GM21390 (cell line): ENCODE measurements around the gene ADAM30.

Experiments
- ATAC-seq: cut with Tn5 transposase; IDR thresholded peaks from one replicate; pipeline ENCODE4 v1.9.1; 2021; ENCODE audit not compliant: unreplicated experiment

Gene ADAM30

DNA sequence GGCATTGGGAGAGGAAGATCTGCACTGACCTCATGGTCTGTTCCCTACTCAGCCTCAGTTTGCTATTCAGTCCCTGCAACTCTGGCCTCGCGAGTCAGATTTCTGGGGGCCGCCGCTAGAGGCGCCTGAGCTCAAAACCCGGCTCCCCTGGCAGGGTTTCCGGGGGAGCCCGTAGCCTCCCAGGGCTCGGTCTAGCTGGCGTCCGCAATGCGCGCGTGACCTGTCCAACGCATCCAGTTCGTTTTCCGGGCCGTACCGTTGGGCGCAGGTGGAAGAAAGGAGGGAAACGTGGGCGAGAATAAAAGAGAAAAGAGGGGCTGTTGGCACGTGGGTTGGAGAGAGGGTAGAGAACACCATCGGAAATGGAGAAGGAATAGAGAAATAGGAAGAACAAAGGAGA, at the start of gene ADAM30:
Gene ADAM30, minus strand, starts transcription at position 213 of the 400 bp plus-strand sequence. Its CDS starts 179 bp downstream, at position 34.
- ATAC-seq: no peak

DNA sequence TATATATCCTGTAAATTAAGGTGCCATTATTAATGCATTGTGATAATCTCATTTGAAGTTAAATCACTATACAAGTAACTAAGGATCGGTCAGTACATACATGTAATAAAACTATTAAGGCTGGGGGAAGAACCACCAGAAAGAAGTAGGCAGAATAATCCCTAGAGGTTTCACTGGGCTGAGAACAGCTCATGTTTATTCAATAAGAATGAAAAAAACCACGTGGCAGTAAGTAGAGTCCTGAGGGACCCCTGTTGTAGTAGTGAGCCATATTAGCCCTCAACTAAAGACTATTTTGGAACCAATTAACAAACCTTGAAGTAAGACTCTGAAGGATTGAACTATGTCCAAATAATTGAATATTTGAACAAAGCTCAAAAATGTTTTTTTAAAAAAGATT, 46.9 kb upstream of the ADAM30 start:
- no peak for ATAC-seq

DNA sequence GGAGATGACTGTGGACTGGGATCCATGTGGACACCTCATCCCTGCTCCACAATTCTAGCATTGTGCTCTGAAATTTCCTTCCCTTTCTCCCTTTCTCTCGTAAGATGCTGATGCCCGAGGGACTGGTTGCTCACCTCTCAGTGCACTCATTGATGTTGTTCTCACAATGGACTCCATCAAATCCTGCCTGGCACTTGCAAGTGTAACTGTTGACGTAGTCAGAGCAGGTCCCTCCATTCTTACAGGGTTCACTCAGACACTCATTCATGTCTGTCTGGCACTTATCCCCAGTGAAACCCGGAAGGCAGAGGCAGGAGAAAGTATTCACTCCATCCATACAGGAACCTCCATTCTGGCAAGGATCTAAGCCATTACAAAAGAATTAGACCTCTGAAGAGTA, 45.1 kb upstream of the ADAM30 start:
- no peak for ATAC-seq

DNA sequence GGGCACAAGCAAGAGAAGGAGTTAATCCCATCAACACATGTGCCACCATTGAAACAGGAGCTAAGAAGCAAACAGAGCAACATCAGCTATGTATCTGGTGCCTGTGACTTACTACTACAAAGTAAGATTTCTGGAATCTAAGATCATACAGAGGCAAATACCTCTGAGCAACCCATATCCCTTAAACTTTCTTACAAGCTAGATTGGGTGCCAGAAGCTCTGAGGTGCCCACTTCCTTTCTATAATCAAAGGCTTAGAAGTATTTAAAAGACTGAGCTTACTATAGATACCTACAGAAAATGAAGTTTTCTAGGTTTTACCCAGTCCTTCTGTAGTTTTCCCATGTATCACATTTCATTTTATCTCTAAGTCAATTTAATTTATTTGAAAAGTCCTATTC, 44.4 kb upstream of the ADAM30 start:
- ATAC-seq: no peak

DNA sequence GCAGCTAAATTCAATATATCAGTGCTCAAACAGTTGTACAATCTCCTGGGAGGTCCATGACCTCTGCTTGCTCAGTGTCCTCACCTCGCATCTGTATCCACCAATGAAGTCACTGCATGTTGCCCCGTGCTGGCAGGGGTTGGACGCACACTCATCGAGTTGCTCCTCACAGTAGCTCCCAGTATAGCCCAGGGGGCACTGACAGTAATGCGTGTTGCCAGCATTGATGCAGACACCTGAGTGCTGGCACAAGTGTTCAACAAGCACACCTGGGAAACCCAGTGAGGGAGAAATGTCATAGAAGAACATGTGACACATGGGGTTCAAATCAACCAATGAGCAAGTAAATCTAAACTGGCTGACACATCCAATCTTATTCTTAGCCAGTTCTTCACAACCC, 40.9 kb upstream of the ADAM30 start:
- no peak for ATAC-seq

DNA sequence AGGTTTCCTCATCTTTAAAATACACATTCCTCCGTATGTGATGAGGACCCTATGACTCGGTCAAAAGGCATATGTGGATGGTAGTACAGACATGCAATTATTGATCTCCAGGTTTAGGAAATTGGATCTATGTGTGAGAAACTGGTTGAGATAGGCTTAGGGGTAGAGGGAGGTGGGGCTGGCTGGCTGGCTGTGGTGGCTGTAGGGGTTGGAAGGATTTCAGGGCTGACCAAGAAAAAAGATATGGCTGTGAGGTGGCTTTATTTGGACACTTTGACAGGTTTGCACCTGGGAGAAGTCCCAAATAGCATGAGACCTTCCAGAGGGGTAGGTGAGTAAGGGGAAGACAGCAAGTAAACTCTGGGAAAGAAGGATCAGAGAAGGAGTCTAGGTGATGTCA, 39.6 kb upstream of the ADAM30 start:
- ATAC-seq: no peak

DNA sequence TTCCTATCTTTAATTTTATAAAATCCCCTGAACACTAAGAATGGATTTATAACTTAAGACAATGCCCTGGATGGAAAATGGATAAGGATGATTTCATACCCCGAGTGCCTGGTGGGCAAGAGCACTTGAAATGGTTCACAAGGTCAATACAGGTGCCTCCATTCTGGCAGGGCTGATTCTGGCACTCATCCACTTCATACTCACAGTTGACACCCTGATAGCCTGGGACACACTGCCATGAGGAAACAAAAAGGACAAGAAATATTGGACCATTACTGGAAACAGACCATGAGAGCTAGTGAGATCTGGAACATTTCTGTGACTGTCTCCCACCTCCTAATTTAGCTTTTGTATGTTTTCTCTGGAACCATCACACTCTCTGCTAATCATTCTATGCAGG, 39.1 kb upstream of the ADAM30 start:
- ATAC-seq: no peak

DNA sequence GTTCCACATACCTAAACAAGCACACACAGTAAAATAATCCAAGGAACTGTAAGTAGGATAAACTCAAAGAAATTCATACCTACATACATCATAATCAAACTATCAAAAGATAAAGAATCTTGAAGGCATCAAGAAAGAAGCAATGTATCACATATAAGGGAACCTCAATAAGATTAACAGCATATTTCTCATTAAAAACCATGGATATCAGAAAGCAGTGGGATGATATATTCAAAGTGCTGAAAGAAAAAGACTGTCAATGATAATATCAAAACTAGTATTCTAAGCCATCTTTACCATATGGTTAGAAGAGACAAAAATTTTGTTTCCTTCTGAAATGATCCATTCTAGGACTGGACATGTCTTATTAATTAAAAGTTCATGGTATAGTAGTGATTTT, 37.1 kb upstream of the ADAM30 start:
- ATAC-seq: no peak

DNA sequence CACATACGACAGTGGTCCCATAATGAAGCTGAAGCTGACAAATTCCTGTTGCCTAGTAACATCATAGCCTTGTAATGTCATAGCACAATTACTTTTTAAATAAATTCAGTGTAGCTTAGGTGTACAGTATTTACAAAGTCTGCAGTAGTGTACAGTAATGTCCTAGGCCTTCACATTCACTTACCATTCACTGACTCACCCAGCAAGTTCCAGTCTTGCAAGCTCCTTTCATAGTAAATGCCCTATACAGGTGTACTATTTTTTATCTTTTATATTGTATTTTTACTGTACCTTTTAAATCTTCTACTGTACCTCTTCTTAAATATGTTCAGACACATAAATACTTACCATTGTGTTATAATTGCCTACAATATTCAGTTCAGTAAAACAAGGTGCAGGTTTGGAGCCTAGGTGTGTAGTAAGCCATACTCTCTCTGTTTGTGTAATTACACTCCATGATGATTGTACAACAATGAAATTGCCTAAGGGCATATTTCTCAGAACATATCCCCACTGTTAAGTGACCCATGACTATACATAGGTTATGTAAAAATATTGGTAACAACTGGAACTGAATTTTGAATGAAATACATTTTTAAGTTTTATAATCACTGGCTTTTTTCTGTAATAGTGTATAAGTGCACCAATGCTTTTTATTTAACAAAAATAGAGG, 33.5 kb upstream of the ADAM30 start:
- ATAC-seq: no peak

DNA sequence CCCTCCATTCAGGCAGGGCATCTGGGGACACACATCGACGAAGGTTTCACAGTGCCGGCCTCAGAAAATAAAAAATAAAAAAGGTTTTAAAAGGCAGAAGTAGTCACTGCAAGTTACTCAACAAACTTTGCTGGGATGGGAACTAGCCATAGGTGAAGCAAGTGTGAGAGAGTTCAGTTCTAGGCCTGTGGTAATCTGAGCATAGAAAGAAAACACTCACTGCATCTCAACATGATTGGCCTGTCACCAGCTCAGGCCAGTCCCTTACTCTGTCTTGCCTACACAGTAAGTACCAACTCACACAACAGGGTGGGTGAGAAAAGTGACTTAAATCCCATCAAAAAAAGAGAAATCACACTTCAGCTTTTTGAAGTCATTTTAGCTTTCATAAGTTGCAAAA, 30.2 kb upstream of the ADAM30 start:
- no peak for ATAC-seq

DNA sequence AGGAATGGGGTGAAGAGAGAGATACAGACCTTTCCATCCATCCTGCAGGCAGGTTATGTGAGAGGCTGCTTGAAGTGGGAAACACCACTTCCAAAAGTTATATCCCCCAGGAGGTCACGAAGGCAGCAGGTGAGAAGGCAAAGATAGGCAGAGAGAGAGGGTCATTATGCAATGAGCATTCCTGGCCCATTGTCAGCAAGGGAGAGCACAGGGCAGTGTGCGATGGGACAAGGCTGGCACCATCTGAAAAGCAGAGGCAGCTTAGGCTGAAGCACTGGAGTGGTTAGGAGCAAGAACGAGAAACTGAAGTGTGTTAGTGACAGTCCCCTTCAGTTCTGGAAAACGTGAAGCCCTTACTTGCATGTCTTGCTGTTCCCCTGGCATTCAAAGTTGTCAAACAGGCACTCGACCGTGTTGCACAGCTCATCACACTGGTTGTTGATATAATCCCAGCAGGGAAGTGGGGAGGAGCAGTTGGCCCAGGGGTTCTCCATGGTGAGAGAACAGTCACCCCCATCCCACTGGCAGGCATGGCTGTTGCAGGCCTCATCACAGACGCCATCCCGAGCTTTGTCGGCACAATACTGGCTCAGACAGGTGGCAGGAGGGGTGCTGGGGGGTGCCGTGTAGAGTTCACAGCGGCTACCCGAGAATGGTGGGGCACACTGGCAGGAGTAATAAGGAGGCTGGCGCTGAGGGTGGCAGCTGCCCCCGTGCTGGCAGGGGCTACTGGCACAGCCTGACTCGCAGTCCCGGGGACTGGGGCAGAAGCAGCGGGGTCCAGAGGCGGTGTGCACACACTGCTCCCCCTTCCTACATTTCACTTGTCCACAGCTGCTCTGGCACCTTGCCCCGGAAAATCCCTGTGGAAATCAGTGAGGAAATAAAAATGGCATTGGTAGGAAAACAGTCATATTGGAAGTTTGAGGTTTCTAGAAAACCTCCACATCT, 28.9 kb upstream of the ADAM30 start:
- no peak for ATAC-seq

DNA sequence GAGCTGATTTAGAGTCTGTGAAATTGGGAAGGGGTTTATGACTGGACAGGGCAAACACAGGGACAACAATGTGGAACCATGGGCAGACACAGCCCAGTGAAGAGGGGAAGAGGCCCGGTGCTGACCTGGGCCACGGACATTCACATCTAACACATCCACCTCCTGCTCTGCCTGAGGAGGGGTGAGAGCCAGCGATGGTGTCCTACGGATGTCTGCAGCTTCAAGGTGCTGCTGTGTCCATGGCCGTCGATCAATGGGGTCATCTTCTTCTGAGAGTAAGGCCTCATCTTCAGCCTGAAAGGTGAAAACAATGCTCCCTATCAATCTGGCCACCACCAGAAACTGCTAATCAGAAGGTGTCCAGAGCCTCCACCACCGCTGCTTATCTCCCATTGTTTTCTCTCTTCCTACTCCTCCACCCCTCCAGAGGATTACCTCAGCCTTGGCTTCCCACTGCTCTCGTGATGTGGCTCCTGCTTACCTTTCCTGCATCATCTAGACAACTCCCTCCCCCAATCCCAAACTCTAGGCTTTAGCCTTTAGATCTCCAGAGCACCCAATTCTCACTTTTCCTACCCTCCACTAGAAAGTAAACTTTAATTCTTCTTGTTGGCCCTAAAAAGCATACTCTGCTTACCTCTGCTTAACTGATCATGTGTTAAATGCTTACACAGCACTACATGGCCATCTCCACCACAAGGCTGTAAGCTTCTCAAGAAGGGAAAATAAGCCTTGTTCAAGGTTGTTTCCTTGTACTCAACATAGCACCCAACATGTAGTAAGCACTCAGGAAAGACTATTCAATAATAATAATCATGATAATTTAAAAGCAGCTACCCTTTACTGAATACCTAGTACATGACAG, 24.0 kb upstream of the ADAM30 start:
- no peak for ATAC-seq

DNA sequence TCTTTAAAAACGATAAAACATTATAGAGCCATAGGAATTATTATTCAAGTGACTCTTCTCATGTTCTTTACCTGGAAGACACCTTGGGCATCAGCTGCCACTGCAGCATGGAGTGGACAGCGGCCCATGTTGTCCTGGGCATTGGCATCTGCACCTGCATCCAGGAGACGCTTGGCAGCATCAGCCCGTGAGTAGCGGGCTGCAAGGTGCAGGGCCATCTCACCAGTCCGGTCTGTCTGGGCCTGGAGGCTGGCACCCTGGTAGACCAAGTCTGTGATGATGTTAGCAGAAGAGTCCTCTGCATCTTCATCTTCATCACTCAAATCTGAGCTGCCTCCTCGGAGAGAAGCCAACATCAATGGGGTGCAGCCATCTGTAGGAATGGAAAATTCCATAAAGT, 22.9 kb upstream of the ADAM30 start:
- no peak for ATAC-seq

DNA sequence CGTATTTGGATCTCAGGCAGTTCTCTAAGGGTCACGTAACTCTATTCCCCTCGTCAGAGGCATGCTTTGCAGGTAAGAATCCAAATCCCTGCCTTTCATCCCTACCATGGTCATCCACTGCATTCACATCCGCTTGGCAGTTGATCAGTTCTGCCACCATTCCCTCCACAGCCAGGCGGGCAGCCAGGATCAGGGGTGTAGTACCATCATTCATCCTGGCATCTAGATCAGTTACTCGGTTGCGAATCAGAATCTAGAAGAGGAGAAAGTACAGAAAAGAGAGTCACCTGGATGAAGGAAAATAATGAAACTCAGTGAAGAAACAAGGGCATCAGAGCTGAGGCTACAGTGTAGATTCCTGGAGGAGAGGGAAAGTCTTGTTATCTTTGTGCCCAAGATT, 22.0 kb upstream of the ADAM30 start:
- no peak for ATAC-seq

DNA sequence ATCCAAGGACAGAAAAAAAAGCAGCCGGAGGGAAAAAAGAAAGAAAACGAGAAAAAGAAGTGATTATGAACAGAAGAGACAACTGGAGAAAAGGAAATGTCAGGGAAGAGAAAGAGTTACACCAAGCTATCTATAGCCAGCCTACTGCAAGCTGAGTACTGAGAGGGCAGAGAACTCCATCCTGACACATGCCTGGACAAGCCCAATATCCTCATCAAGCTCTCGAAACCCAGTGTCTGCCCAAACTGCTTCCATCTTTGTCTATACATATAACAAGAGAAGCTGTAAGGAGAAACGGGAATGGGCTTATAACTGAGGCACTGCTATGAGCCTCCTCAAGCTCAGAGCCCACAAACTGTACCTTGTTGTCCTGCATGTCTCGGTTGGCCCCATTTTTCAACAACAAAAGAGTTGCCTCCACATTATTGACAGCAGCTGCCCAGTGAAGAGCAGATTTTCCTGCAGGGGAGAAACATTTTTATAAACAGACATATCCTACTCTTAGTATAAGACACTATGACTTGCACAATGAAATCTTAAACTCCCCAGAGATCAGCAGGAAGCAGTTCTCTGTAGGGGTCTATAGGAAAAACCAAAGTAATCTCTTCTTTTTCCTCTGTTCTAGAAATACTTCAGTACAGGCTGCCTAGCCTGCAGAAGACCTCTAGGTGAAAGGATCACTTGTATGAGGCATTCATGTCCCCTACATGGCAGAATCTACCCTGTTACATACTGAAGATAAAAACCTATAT, 21.2 kb upstream of the ADAM30 start:
- ATAC-seq: no peak

DNA sequence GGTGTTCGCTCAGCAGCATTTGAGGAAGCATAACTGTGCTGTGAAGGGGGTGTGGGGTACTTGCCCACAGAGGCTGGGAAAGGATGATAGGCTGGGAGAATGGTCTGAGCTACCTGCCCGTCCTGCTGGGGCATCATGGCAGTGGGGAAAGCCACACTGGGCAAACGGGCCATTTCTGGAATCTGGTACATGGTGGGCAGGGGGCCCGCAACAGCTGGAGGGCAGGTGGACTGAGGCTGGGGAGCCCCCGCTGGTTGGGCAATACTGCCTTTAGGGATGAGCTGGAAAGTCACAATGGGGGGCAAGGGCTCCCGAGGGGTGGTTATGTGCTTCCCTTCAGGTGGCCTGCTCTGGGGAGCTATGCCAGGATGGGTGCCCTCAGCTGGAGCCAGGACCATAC, 19.2 kb upstream of the ADAM30 start:
- no peak for ATAC-seq

DNA sequence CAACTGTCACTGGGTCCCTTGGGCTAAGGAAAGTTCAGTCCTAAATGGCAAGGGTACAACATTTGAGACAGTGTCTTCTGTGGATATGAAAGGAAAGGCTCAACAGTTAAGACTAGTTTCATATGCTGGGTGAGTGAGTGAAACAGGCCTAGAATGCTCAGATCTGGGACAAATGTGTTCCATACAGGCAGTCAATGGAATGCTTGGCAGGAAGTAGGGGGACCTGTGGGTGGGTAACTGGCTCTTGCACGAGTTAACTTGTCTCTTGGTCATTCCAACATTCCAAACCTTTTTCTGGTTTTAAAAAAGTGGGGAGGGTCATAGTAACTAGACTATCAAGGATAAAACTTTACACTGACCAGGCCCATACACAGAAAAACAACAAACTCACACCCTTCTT, 17.8 kb upstream of the ADAM30 start:
- ATAC-seq: no peak

DNA sequence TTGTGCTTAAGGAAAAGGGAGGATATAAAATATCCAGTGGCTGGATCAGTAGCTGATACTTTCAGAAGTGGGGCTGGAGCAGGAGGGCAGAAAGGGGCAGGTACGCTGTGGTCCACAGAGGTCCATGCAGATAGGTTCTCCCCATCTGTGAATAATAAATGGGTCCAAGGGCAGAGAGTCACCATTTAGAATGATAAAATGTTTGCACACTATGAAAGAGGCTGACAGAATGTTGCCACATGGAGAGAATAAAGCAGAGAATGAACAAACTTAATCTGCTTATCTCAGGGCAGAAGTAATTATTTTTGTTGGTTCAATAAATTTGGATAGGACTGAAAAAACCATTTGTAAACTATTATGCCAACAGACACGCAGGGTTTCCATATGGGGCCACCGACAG, 16.6 kb upstream of the ADAM30 start:
- no peak for ATAC-seq

DNA sequence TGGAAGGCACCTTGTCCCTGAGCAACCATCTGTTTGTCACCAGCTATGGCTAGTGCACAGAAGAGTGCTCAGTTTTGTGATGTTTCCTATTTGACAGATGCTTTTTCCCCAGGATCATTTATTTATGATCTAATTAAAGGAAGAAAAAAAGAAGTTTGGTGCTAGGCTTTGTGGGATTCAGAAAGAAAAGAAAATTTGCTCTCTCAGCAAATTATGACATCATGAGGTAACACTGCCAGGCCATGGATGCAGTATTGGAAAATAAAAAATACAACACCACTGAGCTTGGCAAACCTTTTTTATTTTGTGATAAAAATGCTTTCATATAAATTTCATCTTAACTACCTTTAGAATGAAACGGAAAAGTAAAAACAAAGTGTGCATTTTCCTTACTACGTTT, 15.5 kb upstream of the ADAM30 start:
- no peak for ATAC-seq

DNA sequence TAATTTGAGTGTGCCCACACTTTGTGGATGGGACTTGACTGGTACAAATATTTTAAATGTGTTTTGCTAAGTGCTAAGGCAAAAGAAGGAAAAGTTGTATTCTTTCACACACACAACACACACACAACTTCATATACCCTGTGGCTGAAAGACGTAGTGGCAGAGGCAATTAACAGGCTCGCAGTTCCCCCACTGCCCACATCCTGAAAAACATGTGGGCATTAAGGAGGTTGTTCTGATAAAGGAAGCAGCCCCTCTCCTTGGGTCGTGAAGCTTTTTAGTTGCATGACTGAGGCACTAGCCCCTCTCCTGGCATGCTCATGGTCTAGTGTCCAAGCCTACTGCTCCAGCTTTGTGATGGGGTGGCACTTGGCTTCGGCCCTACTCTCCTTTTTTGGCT, 14.3 kb upstream of the ADAM30 start:
- no peak for ATAC-seq
